Sigmoid colon (tissue), 7 donors: Measurements from ENCODE around the gene FHIP1A. TPM values are rescaled to one million over a fixed set of nuclear protein-coding genes. Genes with fewer than 3 reads are reported as not detected.

Experiments used
- DNase-seq: peaks from one replicate; pipeline ENCODE4 v3.0.0-alpha.2; 2019
- H3K27ac ChIP-seq, 4 donors: fragments of 200-600 bp; sonication (generic); one replicate each; pipeline ENCODE4 v1.5.1; 2016 to 2019; ENCODE audit warnings: mild to moderate bottlenecking in 1 of 4
- H3K27me3 ChIP-seq, 3 donors: fragments of 200-600 bp; sonication (generic); one replicate each; pipeline ENCODE4 v1.5.1; 2019; ENCODE audit warnings: mild to moderate bottlenecking in 1 of 3
- H3K36me3 ChIP-seq, 4 donors: fragments of 200-600 bp; sonication (generic); one replicate each; pipeline ENCODE4 v1.5.1; 2016 to 2019
- H3K4me1 ChIP-seq, 4 donors: fragments of 200-600 bp; sonication (generic); one replicate each; pipeline ENCODE4 v1.5.1; 2017 to 2019
- H3K4me3 ChIP-seq, 4 donors: fragments of 200-600 bp; sonication (generic); one replicate each; pipeline ENCODE4 v1.5.1; 2017 to 2019; ENCODE audit warnings: mild to moderate bottlenecking in 2 of 4, moderate library complexity in 1 of 4
- H3K9me3 ChIP-seq, 4 donors: fragments of 200-600 bp in 3 of 4; sonication (generic) in 3 of 4; one replicate each; pipeline versions ENCODE4 v1.5.1 to v1.6.1; 2013 to 2019
- CTCF ChIP-seq, 4 experiments: fragments of 450-650 bp in 3 of 4; fragments of 200-600 bp in 1 of 4; IDR thresholded peaks; one replicate each; pipeline ENCODE4 v1.5.1; 2016 to 2019; ENCODE audit warnings: antibody characterized with exemption in 4 of 4, mild to moderate bottlenecking in 3 of 4, moderate library complexity in 2 of 4
- EP300 ChIP-seq, 4 donors: sonication (generic); formaldehyde crosslinking; IDR thresholded peaks; one replicate each; pipeline ENCODE4 v1.6.1; 2017; ENCODE audit warnings: antibody characterized with exemption in 4 of 4
- POLR2A ChIP-seq, 2 donors: fragments of 450-650 bp; IDR thresholded peaks; one replicate each; pipeline ENCODE4 v1.6.1; 2016; ENCODE audit warnings: antibody characterized with exemption in 2 of 2, mild to moderate bottlenecking in 2 of 2, moderate library complexity in 2 of 2
- POLR2AphosphoS5 ChIP-seq, 4 donors: sonication (generic); formaldehyde crosslinking; IDR thresholded peaks; one replicate each; pipeline ENCODE4 v1.6.1; 2017; ENCODE audit warnings: antibody characterized with exemption in 4 of 4
- WGBS, 2 donors: extraction: QIAGEN DNeasy Blood & Tissue Kit; methylation state at CpG; one replicate each; pipeline ENCODE4 v1.1.7; 2013; 5-methylcytosine and 5-hydroxymethylcytosine counted together
- intact Hi-C: fragments of 100-400 bp; cut with DNase I; formaldehyde crosslinking; loops from one replicate; pipeline ENCODE4 v1.15.1; 2023
- polyA plus RNA-seq, 3 donors: library from polyadenylated mRNA; stranded (reverse); fragments of 200-250 nt; gene quantifications; one replicate each; pipeline ENCODE4 v1.2.3, GENCODE V29; 2013
- total RNA-seq, 4 donors: library from RNA; depleted of rRNA; stranded (reverse); fragments of >200 nt; gene quantifications; one replicate each; pipeline ENCODE4 v1.1.0, GENCODE V29; 2016
- donor health status: healthy with polysubstance abuse.
- donor health status: Bipolar disorder and iron deficiency.
- donor health status: healthy.

Gene FHIP1A
- total and polyA plus RNA-seq, 7 donors, result 1.4 to 6.0 (median 2.0) TPM

DNA sequence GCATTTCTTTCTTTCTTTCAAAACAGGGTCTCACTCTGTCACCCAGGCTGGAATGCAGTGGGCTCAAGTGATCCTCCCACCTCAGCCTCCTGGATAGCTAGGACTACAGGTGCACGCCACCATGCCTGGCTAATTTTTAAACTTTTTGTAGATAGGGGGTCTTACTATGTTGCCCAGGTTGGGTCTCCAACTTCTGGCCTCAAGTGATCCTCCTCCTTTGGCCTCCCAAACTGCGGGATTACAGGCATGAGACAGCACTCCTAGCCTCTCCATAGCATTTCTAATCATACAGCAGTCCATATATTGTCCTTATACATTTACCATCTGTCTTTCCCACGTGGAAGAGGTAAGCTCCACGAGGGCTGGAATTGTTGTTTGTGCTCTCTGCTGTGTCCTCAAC lies 2.0 kb upstream of the FHIP1A start:
- WGBS, 2 donors, result 77 to 83% methylated on average over 4 of the region's 4 CpGs

DNA sequence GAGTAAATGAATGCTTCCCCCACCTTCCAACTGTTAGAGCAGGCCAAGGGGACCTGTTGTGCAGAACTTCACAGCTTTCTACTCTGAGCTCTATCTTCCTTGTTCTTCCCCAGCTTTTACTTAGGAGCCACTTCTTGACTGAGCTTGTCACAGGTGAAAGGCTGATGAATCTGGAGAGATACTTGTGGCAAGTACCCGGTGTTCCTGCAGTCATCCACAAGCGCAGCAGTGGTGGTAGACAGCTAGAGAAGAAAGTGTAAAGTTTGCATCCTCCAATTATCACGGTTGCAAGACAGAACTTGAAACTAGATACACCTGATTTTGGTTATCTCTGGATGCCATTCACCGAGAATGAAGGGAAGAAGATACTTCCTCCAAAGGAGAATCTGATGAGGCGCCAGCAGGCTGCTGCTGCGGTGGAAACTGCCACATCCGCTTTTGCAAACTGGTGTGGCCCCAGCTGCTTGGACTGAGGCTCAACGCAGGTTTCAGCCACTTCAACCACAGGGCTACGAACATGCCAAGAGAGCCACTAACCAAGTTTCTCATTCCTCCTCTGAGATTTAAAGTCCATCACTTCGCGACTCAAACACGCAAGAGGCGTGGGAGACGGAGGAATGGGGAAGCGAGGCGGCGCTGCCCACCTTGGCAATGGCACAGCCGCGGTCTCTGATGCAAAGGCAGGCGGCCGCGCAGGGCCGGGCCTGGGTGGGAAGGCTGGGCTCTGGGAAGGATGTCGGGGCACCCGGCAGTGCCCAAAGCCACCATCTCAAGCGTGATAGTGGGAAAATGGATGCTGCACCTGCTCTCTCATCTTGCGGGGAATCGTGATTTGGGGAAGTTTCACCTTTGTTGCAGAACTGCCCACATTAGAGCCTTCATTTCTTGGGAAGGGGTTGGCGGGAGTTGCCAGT lies 1.3 kb upstream of the FHIP1A start:
- H3K36me3 ChIP-seq, result no peaks in the 10 kb centered on the region
- TF ChIP-seq POLR2AphosphoS5 (IDR thresholded peaks at IDR 0.05), result no peak
- no peak for TF ChIP-seq CTCF (IDR thresholded peaks at IDR 0.05)
- no peaks in the 10 kb centered on the region for H3K9me3 ChIP-seq
- H3K27me3 ChIP-seq, result no peaks in the 10 kb centered on the region
- no peak for DNase-seq
- peak overlapping the region in 2 of 4 donors; percentile 42 to 58 for H3K27ac ChIP-seq
- peaks cover 0 to 18% (median 13%) of the 10 kb centered on the region in 4 donors for H3K4me1 ChIP-seq
- peak overlapping the region in 3 of 4 donors; percentile 50 to 58 (median 55) for H3K4me3 ChIP-seq
- intact Hi-C loops, result no loop called here
- WGBS, 2 donors, result 8 to 14% methylated on average over 29 of the region's 29 CpGs

More for the DNA sequence above, 2.0 kb upstream of the FHIP1A start:
- no peak for TF ChIP-seq CTCF (IDR thresholded peaks at IDR 0.05)
- TF ChIP-seq POLR2A (IDR thresholded peaks at IDR 0.05), result no peak
- TF ChIP-seq EP300 (IDR thresholded peaks at IDR 0.05), result no peak
- no peak for TF ChIP-seq POLR2AphosphoS5 (IDR thresholded peaks at IDR 0.05)
- Histone ChIP-seq H3K27me3 (no peaks in the 10 kb centered on the region), H3K9me3 (no peaks in the 10 kb centered on the region), H3K4me1 (peaks cover 0 to 18% (median 13%) of the 10 kb centered on the region in 4 donors), H3K27ac (no peak overlapping the region), H3K4me3 (no peak overlapping the region), H3K36me3 (no peaks in the 10 kb centered on the region)
- no peak for DNase-seq
- intact Hi-C loops, result no loop called here

DNA sequence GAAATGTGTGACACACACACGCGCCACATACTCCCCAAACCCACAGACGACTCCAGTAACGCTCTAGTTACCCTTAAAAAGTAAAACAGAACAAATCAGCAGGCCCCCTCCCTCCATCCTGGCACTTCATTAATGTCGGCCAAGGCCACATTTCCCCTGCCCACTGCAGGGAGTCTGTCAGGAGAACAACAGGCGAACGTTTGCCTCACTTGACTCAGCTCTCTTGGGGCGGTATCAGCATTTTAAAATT lies 671 bp upstream of the FHIP1A start:
- no peak for TF ChIP-seq POLR2AphosphoS5 (IDR thresholded peaks at IDR 0.05)
- no peak for TF ChIP-seq CTCF (IDR thresholded peaks at IDR 0.05)
- no peak for TF ChIP-seq EP300 (IDR thresholded peaks at IDR 0.05)
- TF ChIP-seq POLR2A (IDR thresholded peaks at IDR 0.05), result no peak
- intact Hi-C loops, result no loop called here
- Histone ChIP-seq H3K36me3 (no peaks in the 10 kb centered on the region), H3K4me3 (peak overlapping the region; percentile 34 to 58 (median 52)), H3K27me3 (no peaks in the 10 kb centered on the region), H3K27ac (peak overlapping the region; percentile 4 to 58 (median 48)), H3K4me1 (peaks cover 0 to 18% (median 13%) of the 10 kb centered on the region in 4 donors), H3K9me3 (no peaks in the 10 kb centered on the region)
- no peak for DNase-seq
- WGBS, 2 donors, result 1 to 2% methylated on average over 8 of the region's 8 CpGs

GRCh38 chr4:151409470-151410313 lies 716 bp downstream of the FHIP1A start:
- H3K4me3 ChIP-seq, result peak overlapping the region; percentile 34 to 58 (median 52)
- intact Hi-C loops, result no loop called here
- WGBS, 2 donors, result 4 to 10% methylated on average over 27 of the region's 27 CpGs
- TF ChIP-seq EP300 (IDR thresholded peaks at IDR 0.05), result no peak
- no peak for TF ChIP-seq POLR2AphosphoS5 (IDR thresholded peaks at IDR 0.05)
- no peak for TF ChIP-seq POLR2A (IDR thresholded peaks at IDR 0.05)
- TF ChIP-seq CTCF (IDR thresholded peaks at IDR 0.05), result no peak
- DNase-seq, result peak; percentile 64
- peaks cover 0 to 18% (median 13%) of the 10 kb centered on the region in 4 donors for H3K4me1 ChIP-seq
- H3K27ac ChIP-seq, result peak overlapping the region in 3 of 4 donors; percentile 32 to 41 (median 41)
- H3K36me3 ChIP-seq, result no peaks in the 10 kb centered on the region
- no peaks in the 10 kb centered on the region for H3K27me3 ChIP-seq
- H3K9me3 ChIP-seq, result no peaks in the 10 kb centered on the region
